Measurements from ENCODE around the gene LSM3. TPM values are rescaled to one million over a fixed set of nuclear protein-coding genes. Genes with fewer than 3 reads are reported as not detected.
"Not testable (repeated sequence)": the region's sequence is repeated elsewhere in the genome, so short reads cannot be mapped to it uniquely, and the experiment has no call there.

The LSM3 gene
- total RNA-seq, 1 donor from 2014 or later = 9.5 TPM

DNA sequence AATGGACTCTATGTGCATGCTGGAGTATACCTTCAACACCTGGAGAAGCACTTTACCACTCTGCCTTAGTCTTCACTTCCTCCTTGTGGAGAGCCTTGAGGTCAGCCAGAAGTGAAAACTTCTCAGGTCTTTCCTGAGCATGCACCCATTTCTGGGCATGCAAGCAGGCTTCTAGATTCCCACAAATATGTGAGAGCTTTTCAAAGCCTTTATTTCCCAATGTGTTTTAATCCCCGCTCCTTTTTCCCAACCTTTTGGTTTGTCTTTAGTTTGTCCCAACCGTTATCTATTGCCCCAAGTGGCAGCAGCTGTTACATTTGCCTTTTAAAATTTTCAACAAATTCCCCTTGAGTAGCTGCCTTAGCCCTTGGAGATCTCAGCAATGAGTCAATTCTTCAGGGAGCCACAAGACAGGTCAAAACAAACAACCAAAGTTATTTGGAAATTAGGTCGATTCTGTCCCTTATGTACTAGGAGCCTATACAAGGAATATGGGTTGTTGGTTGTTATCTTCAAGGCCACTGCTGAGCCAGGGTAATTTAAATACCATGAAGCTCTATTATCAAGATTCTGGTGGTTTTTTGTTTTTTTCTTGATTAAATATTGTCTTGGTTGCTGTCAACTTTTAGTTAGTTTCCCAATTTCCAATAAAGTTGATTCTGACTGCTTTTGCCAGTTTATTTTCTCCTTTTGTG lies 44.4 kb downstream of the LSM3 start:
- Histone ChIP-seq H3K4me1 (peaks cover 13% of the 10 kb centered on the region), H3K27me3 (ENCODE audit: low read depth) (no peaks in the 10 kb centered on the region), H3K36me3 (no peaks in the 10 kb centered on the region), H3K27ac (no peak overlapping the region), H3K4me3 (no peak overlapping the region), H3K9me3 (peaks cover 12% of the 10 kb centered on the region)
- DNase-seq (no peak), ATAC-seq (no peak)
- TF ChIP-seq CTCF (IDR thresholded peaks at IDR 0.05) = no peak
- intact Hi-C loops (cut with DNase I) = no loop called here

GRCh38 chr3:14223595-14223994 lies 45.0 kb downstream of the LSM3 start:
- no peak for TF ChIP-seq CTCF (IDR thresholded peaks at IDR 0.05)
- DNase-seq (no peak), ATAC-seq (no peak)
- H3K27ac ChIP-seq = no peak overlapping the region
- peaks cover 14% of the 10 kb centered on the region for H3K4me1 ChIP-seq
- no peak overlapping the region for H3K4me3 ChIP-seq
- no peaks in the 10 kb centered on the region for H3K27me3 ChIP-seq (ENCODE audit: low read depth)
- peaks cover 12% of the 10 kb centered on the region for H3K9me3 ChIP-seq
- intact Hi-C loops (cut with DNase I) = no loop called here
- no peaks in the 10 kb centered on the region for H3K36me3 ChIP-seq

- Histone ChIP-seq H3K36me3 (no peaks in the 10 kb centered on the region), H3K27ac (no peak overlapping the region), H3K4me3 (no peak overlapping the region), H3K4me1 (peaks cover 27% of the 10 kb centered on the region), H3K9me3 (peaks cover 12% of the 10 kb centered on the region), H3K27me3 (ENCODE audit: low read depth) (no peaks in the 10 kb centered on the region)
- ATAC-seq (no peak), DNase-seq (no peak)
- TF ChIP-seq CTCF (IDR thresholded peaks at IDR 0.05) = no peak
- intact Hi-C loops (cut with DNase I) = no loop called here
These were observed 46.3 kb downstream of the LSM3 start for GRCh38 chr3:14224895-14225294.

DNA sequence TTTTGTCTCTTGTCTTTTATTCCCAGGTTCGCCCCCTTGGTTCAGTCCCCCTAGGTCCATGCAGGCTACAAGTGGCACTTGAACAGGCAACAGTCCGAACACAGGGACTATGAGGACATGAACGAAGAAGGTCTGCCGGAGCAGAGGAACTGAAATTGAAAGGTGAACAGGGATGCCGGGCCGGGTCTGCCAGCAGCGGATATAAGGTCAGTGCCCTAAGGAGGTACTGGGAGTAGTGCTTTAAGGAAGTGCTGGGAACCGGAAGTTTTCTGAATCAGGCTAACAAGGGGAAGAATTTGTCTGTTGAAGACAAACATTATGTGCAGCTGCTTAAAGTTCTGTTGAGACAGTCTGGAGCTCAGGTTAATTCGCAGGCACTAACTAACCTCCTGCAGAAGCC lies 46.8 kb downstream of the LSM3 start:
- no peaks in the 10 kb centered on the region for H3K36me3 ChIP-seq
- no peak for TF ChIP-seq CTCF (IDR thresholded peaks at IDR 0.05)
- no peak overlapping the region for H3K27ac ChIP-seq
- no peaks in the 10 kb centered on the region for H3K27me3 ChIP-seq (ENCODE audit: low read depth)
- intact Hi-C loops (cut with DNase I) = no loop called here
- peaks cover 28% of the 10 kb centered on the region for H3K4me1 ChIP-seq
- H3K4me3 ChIP-seq = no peak overlapping the region
- DNase-seq (no peak), ATAC-seq (peak; percentile 47 to 63)
- peaks cover 12% of the 10 kb centered on the region for H3K9me3 ChIP-seq

DNA sequence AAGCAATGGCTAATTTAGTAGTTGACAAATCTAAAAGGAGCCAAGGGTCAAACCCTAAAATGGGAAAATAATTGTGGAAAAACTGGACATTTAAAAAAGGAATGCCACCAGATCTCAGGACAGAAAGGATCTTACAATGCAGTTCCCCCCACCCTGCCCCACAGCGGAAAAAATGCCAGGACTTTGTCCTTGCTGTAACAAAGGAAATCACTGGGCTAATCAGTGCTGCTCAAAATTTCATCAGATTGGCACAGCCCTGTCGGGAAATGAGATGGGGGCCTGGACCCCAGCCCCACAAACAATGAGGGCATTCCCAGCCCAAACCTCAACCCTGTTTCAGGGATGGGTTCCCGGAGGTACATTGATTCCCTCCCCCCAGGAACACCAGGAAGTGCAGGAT lies 47.7 kb downstream of the LSM3 start:
- ATAC-seq; H3K4me3 ChIP-seq; DNase-seq; intact Hi-C loops (cut with DNase I); H3K27me3 ChIP-seq (ENCODE audit: low read depth); H3K36me3 ChIP-seq; H3K27ac ChIP-seq; H3K9me3 ChIP-seq: not testable (repeated sequence)
- H3K4me1 ChIP-seq = peaks cover 28% of the 10 kb centered on the region

DNA sequence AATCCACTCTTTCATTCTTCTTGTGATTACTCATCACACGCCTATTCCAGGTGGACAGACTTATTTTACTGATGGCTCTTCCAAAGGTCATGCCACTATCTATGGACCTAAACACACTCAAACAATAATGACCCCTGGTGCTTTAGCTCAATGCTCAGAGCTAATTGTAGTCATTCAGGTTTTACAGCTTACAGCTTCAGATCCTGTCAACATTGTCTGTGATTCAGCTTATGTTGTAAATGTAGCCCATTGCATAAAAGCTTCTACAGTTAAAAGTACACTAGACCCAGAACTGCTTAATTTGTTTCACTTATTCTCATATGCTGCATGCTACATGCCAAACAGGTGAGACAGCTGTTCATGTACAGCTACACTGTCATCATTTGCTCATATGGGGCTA lies 49.2 kb downstream of the LSM3 start:
- Histone ChIP-seq H3K4me3 (no peak overlapping the region), H3K4me1 (peaks cover 35% of the 10 kb centered on the region), H3K27me3 (ENCODE audit: low read depth) (no peaks in the 10 kb centered on the region), H3K36me3 (no peaks in the 10 kb centered on the region), H3K27ac (no peak overlapping the region), H3K9me3 (no peaks in the 10 kb centered on the region)
- ATAC-seq (peak in 1 of 2 donors; percentile 17), DNase-seq (no peak)
- no peak for TF ChIP-seq CTCF (IDR thresholded peaks at IDR 0.05)
- intact Hi-C loops (cut with DNase I) = no loop called here

Data from lower lobe of right lung (tissue), 2 donors.